Measurements from ENCODE around the gene DPP6.
"Not testable (repeated sequence)": the region's sequence is repeated elsewhere in the genome, so short reads cannot be mapped to it uniquely, and the experiment has no call there.

Gene DPP6

DNA sequence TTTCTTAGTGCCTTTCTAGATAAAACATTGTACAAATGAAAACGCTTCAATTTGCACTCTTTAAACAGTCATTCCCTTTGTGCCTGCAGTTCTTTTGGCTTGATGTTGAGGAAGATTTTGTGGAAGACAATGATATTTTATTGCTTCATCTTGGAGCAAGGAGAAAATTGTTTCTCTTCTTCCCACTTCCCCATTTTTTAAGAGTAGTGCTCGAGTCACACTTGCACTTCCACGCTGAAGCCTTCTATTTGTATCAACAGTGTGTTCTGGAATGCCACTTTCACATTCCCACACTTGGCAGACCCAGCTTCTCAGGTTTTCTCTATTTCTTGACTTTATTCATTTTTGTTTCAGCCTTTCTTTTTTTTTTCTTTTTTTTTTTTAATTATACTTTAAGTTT, 581.4 kb downstream of the DPP6 start:
- DNase-seq, result no peak

DNA sequence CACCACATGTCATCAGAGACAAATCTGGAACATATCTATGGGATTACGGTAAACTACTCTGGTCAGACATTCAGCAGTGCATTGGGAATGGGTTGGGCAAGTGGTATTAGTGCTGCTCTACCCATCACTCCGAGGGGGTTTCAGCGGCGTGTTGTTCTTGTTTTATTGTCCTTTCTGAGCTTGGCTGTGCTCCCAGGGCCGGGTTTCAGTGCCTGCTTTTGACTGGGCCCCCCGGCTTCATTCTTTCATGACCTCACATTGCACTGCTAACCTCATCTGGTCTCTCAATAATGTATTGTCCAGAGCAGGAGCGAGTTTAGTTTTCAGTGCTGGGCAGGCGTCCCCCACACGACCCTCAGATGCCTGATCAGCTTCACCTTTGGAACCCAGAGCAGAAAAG, 586.1 kb downstream of the DPP6 start:
- no peak for DNase-seq

DNA sequence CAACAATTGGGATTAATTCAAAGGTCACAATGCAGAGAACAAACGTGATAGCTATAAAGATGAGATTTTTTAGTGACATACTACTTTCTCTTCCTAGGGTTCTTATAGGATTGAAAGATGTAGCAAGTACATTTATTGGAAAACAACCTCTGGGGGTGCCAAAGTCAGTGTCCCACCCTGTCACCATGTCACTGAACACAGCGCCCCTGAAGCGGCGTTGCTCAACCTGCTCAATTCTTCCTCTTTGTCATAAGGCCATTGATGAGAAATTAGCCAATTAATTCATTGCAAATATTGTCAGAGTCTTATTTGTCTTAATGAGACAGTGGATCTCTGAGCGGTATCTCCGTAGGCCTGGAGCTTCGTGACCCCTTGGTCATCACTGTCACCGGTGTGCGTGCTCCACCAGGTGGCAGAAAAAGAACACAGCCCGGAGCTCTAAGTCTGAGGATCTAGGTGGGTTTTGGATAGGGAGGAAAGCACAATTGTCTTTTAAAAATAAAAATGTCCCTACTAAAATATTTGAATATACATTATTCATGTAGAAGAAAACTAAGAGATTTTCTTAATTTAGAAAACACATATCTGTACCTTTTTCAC, 588.2 kb downstream of the DPP6 start:
- no peak for DNase-seq

DNA sequence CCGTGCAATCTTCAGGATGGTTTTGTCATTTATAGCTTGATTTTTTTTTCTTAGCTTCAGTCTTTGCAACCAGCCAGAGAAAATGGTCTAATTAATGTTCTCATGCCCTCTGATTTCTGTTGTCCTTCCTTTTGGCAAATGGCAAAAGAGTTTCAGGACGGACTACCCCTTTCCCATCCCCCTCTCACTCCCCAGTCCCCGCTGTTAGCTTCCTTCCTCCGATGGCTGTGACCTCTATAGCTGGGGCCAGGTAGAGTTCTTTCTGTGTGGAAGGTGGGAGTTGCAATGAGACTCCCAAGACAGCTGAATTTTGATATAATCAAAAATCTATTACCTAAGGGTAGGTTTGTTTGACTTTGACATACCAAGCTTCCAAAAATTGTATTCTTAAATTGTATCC, 588.7 kb downstream of the DPP6 start:
- no peak for DNase-seq

DNA sequence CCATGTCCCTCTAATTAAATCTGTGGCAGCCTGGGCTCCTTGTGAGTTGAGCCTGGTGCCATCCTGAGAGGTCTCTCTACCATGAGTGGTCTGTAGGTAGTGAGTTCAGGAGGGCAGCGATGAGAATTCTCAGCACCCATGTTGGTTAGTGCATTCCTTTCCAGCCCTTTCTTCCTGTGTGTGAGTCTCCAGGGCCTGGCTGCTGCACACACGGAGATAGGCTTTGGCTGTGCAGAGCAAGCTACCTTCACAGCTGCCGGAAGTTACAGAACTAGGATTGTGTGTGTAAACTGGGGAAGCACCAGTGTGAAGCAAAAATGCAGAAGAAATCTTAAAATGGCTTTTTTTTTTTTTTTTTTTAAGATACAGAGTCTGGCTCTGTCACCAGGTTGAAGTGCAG, 592.2 kb downstream of the DPP6 start:
- DNase-seq, result no peak

DNA sequence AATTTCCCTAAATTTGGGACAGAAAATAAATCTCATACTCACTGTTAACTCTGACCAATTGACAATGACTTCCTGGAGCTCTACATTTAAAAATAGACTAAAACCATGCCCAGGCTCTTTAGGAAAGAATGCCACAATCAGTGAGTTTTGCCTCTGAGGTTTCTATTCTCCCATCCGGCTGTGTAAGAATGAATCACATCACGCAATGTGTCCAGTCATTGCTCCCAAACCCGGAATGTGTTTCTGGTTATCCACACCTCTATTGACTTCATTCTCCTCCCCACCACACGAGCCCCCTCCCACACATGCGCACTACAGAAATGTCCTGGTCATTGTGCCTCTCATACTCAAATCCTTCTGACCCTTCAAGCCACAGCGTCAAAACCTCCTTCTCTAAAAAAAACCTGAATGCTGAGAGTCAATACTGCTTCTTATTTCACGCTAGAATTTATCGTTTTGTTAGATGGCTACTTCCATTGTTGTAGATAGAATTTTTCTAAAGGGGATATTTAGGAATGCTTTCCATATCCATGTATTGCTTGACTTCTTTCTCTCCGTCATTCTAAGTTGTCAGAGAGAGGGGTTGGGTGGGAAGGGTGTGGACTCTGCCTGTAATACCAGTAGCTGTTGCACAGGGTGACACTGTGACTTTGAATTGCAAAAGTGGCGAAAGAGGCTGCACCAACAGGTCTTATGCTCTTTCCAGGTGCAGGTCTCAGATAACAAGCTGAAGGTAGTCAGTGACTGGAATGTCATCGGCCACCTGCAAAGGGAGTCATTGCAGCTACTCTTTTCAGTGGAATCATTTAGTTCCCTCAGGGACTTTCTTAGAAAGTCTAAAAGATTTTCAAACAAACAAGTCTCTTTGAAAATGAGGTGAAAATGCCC, 594.2 kb downstream of the DPP6 start:
- DNase-seq, result no peak

DNA sequence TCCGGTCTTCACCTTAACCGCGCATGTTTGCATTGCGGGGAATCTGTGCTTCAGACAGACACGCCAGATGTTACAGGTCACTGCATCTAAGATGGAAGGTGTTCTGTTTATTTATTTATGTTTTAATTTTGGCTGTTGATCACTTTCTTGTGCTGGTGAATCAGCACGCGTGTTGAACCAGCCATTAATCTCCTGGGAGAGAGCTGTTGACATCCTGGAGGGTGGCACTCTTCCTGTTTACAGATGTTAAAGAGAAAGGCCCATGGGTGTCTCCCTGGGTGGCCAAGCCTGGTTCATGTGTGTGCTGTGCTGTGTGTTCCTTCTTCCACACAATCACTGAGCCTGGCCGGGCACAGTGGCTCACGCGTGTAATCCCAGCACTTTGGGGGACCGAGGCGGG, 595.4 kb downstream of the DPP6 start:
- no peak for DNase-seq

DNA sequence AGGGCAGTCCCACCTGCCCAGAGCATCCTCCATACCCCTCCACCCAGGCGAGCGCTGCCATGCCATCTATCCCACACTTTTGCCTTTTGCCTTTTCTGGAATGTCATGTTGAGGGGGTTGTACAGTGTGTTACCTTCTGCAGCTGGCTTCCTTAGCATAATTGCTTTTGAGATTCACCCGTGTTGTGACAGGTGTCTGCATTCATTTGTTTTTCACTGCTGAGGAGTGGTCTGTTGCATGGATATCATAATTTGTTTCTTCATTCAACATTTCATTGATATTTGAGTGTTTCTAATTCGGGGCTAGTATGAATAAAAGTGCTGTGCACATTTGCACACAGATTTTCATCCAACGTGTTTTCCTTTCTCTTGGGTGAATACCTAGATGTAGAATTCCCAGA, 596.8 kb downstream of the DPP6 start:
- no peak for DNase-seq

DNA sequence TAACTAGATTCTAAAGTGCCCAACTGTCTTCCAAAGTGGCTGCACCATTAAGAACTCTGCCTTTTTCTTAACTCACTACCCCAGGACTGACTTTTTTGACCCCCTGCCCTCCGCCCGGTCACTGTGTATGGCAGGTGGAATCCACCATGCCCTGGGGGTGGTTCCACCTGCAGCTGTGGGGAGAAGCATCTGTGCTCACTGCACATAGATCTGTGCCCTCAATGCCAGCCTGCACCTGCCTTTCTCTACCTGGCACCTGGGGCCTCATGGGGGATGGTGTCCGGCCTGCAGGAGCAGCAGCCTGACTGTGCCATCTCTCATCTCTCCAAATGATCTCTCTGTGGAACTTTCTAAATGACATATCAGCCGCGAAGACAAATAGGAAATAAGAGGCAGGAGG, 597.2 kb downstream of the DPP6 start:
- DNase-seq, result no peak

DNA sequence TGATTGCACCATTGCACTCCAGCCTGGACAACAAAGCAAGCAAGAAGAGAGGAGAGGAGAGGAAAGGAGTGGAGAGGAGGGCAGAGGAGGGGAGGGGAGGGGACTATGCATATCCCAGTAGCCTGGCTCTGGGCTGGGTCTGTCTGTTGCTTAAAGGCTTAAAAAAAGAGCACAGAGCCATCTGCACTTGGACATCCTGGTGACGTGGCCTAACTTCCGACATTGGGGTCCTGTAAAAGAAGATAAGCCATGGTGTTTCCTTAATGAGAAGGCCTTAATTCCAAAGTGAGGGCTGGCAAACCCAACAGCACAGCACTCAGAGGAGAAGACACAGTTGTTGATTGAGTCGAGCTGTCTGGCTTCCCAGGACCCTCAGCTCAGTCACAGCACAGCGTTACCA, 598.1 kb downstream of the DPP6 start:
- DNase-seq, result no peak

DNA sequence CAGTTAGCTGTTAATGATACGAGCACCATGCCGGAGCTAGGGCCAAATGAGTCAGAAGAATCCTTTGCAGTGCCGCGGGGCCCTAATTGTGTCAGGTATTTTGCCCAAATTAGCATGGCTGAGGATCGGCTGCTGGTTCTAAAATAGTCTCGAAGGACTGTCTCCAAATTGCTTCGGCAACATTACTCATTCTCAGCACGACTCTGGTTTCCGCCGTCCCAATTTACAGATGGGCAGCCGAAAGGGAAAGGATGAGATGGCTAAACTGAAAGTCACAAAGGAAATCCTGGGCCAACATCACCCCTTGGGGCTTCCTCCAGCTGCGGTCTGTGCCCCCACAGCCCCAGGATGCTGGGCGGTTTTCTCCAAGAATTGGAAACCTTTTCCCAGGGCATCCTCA, 599.3 kb downstream of the DPP6 start:
- DNase-seq, result no peak

DNA sequence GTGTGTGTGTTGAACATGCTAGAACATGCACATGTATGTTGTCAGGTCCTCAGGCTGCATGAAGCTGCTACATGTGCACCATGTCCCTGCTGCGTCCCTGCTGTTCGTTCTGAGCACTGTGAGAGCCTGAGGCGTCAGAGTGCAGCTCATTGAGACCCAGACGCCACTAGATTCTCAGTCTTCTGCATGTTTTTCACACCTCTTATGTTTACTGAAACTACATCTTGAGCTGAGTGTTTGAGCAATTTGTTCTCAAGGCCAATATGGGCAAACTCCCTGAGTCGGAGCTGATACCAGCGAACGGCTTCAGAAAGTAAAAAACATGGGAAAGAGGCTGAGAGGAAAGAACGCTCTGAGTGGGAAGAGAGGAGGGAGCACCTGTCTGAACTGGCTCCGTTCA, 600.4 kb downstream of the DPP6 start:
- DNase-seq, result no peak

DNA sequence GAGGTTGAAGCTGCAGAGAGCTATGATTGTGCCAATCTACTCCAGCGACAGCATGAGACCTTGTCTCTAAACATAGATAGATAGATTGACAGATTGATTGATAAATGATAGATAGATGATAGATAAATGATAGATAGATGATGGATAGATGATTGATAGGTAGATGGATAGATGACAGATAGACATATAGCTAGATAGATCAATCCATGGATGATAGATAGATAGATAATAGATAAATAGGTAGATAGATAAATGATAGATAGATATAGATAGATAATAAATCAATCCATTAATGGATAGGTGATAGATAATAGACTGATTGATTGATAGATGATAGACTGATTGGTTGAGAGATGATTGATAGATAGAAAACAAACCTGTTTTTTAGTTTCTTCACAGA, 601.1 kb downstream of the DPP6 start:
- no peak for DNase-seq

DNA sequence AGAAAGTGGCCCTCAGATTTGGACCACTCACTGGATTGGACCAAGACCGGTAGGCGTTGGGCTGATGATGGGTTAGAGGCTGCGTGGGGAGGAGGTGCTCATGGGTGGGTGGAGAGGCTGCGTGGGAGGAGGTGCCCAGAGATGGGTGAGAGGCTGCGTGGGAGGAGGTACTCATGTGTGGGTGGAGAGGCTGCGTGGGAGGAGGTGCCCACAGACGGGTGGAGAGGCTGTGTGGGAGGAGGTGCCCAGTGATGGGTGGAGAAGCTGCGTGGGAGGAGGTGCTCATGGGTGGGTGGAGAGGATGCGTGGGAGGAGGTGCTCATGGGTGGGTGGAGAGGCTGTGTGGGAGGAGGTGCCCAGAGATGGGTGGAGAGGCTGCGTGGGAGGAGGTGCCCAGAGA, 604.4 kb downstream of the DPP6 start:
- DNase-seq, result no peak

DNA sequence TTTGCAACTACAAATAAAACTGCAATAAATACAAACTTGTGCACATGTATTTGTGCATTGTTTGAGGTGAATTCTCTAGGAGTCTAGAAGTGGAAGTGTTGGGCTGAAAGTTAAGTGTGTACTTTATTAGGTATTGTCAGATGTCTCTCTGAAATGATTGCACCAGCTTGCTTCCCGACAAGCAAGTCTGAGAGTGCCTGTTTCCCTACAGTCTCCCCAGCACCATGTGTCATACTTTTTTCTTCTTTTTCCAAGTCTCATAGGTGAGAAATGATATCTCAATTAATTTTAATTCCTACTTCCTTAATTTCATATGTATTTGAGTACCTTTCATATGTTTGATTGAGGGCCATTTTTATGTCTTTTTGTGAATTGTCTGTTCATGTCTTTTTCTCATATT, 614.6 kb downstream of the DPP6 start:
- no peak for DNase-seq

DNA sequence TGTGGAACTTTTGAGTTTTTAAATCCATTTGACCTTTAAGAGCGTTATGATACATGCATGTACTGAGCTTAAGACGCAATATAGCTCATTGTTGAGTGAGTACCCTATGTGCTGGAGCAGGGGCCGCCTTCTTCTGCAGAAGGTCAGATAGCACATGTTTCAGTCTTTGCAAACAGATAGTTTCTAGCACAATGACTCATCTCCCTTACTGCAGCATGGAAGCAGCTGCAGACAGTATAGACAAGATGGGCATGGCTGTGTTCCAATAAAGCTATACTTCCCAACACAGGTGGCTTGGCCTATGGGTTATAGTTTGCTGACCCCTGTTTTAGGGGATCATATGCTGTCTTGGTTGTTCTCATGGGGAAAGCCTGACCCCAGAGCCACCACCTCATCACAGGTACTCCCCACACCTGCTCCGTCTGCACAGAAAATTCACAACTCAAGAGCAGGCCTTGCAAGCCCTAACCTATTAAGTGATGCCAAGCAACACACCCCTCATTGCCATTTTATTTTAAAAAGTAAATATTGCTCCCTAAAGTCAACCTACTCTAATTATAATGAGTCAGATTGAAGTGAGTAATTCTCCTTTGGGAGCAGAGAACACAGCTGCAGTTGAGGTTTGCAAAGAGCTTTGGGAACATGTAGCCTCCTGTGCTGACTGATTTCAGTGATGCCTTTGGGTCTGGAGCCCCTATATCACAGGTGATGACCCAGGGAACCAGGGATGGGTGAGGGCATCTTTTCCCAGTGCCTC, 620.6 kb downstream of the DPP6 start:
- no peak for DNase-seq

DNA sequence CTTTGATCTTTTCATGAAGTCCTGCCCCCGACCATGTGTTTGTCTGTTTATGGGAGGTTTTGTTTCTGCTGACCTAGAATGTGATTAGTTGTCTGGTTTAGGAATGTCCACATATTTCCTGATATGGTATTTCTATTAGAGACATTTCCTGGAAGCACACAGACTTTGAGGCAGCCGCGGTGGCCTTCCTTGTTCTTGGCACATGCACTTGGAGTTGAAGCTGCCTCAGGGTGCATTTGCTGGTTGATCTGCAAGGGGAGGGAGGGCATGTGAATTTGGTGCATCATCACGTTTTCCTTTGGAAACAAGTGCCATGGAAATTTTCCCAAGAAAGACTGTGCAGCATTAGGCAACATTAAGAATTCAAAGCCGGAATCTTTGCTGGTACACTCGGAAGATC, 622.0 kb downstream of the DPP6 start:
- DNase-seq, result no peak

DNA sequence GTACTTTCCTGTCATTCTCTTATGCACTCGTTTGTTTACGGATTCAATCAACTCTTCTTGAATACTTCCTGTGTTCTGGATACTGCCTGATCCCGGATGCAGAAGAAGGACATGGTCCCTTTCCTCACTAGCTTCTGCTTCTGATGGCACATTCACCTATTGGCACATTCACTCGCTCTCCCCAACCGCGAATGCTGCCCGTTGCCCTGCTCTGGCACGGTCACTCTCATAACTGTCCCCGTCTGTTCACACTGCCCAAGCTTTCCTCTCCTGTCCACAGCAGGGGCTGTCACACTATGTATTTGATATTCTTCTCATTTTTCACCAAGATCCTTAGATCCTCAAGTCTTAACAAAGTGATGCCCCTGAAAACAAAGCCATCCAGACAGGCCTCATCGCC, 623.4 kb downstream of the DPP6 start:
- no peak for DNase-seq

DNA sequence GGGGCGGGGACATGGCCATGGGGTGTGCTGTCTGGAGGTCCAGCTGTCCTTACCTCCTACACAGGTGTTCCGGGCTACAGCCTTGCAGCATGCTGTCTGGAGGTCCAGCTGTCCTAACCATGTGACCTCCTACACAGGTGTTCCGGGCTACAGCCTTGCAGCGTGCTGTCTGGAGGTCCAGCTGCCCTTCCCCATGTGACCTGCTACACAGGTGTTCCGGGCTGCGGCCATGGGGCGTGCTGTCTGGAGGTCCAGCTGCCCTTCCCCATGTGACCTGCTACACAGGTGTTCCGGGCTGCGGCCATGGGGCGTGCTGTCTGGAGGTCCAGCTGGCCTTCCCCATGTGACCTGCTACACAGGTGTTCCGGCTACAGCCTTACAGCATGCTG, 623.8 kb downstream of the DPP6 start:
- not testable (repeated sequence) for DNase-seq

DNA sequence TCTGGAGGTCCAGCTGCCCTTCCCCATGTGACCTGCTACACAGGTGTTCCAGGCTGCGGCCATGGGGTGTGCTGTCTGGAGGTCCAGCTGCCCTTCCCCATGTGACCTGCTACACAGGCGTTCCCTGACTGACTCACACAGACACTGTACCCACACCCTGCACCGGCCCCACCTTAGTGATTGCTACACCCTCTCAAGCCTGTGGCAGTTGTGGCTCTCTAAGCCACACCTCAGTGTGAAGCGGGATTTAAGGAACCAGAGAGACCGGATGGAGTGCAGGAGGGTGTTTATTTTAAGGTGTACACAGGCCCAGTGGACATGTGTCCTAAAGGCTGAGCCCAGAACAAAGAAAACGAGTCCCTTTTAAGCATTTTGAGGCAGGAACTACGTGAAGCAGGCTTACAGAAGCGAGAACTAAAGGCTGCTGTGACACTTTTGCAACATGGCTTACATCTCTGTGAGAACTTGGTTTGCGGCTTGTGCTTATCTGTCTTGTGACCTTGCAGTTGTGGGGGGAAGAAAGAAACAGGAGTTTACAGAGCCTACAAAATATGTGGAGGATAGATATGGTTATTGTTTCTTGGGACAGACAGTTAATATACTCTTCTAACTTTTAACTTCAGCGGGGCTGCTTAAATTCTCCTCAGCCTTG, 624.4 kb downstream of the DPP6 start:
- DNase-seq, result no peak

DNA sequence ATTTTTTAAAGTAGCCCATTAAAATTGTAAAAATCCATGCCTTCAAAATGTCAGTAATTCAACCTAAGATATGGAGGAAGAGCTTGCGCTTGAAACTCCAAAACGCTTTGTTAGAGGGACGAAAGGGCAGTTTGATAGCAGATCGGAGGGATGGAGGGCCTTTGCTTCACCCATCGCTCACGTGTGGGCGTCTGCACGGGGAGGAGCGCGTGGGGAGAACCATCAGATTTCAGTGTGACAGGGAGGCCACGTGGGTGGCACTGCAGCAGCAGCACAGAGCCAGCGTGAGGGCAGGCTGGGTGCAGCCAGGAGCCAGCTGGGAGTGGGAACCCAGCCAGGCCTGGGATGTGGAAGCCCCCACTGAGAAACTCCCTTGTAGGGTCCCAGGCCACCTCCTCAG, 625.3 kb downstream of the DPP6 start:
- no peak for DNase-seq

DNA sequence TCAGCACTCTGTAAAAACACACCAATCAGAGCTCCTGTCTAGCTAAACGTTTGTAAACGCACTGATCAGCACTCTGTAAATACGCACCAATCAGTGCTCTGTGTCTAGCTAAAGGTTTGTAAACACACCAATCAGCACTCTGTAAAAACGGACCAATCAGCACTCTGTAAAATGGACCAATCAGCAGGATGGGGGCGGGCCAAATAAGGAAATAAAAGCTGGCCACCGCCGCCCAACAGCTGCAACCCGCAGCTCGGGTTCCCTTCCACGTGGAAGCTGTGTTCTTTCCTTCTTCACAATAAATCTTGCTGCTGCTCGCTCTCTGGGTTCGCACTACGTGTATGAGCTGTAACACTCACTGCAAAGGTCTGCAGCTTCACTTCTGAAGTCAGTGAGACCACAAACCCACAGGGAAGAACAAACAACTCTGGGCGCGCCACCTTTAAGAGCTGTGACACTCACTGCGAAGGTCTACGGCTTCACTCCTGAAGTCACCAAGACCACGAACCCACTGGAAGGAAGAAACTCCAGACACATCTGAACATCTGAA, 625.9 kb downstream of the DPP6 start:
- DNase-seq, result not testable (repeated sequence)

DNA sequence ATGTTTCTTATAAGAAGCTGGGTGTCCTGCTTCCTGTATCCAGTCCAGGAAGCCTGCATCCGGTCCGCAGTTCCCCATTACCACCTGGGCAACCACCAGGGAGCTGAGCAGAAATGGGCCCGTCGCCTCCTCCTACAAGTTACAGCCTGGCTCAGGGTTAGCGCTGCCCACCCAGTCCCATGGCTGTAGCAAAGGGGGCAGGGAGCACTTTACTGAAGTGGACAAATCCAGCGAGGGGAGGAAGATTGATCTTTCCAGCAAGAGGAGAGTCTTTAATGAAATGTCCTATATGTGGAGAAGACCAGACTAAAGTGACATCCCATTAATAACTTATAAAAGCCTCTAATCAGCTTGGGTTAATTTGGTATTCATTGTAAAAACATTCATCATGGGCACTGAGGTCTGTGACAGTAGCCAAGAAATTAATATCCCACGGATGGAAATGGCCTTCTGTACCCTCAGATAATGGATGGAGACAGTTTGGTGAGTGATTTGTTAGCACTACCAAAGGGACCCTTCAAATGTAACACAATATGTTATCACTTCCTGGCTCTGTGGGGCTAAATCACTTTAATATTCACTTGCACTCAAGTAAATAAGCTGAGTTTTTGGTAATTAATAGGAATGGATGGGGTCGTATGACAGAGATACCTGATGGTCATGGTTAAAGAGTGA, 627.3 kb downstream of the DPP6 start:
- DNase-seq, result no peak
